ENCODE data around the gene F5.

Gene F5

GRCh38 chr1:169568497-169568896 is 17.8 kb downstream of the F5 start:
- DNase-seq (ENCODE audit: extremely low read depth, insufficient read length), result no peak
- H3K4me3 ChIP-seq (replicated peaks; ENCODE audit: low read depth, low read length), result no peak overlapping the region
- H3K27me3 ChIP-seq (replicated peaks; ENCODE audit: control insufficient read depth, insufficient read depth, low read length), result no peaks in the 10 kb centered on the region
- H3K36me3 ChIP-seq (ENCODE audit: control insufficient read depth, insufficient read depth, low read length), result no peaks in the 10 kb centered on the region
- TF ChIP-seq CTCF (IDR thresholded peaks at IDR 0.05; ENCODE audit: insufficient read depth, low read length, poor library complexity, severe bottlenecking), result no peak

GRCh38 chr1:169565335-169566271 is 20.7 kb downstream of the F5 start:
- Histone ChIP-seq H3K36me3 (ENCODE audit: control insufficient read depth, insufficient read depth, low read length) (no peaks in the 10 kb centered on the region), H3K27me3 (replicated peaks; ENCODE audit: control insufficient read depth, insufficient read depth, low read length) (no peaks in the 10 kb centered on the region), H3K4me3 (replicated peaks; ENCODE audit: low read depth, low read length) (no peak overlapping the region)
- no peak for DNase-seq (ENCODE audit: extremely low read depth, insufficient read length)
- no peak for TF ChIP-seq CTCF (IDR thresholded peaks at IDR 0.05; ENCODE audit: insufficient read depth, low read length, poor library complexity, severe bottlenecking)

- no peaks in the 10 kb centered on the region for H3K27me3 ChIP-seq (replicated peaks; ENCODE audit: control insufficient read depth, insufficient read depth, low read length)
- no peaks in the 10 kb centered on the region for H3K36me3 ChIP-seq (ENCODE audit: control insufficient read depth, insufficient read depth, low read length)
- no peak overlapping the region for H3K4me3 ChIP-seq (replicated peaks; ENCODE audit: low read depth, low read length)
- no peak for DNase-seq (ENCODE audit: extremely low read depth, insufficient read length)
- TF ChIP-seq CTCF (IDR thresholded peaks at IDR 0.05; ENCODE audit: insufficient read depth, low read length, poor library complexity, severe bottlenecking), result no peak
These were observed 22.6 kb downstream of the F5 start for GRCh38 chr1:169563650-169564049.

GRCh38 chr1:169563019-169563615 is 23.2 kb downstream of the F5 start:
- H3K36me3 ChIP-seq (ENCODE audit: control insufficient read depth, insufficient read depth, low read length), result no peaks in the 10 kb centered on the region
- no peak for TF ChIP-seq CTCF (IDR thresholded peaks at IDR 0.05; ENCODE audit: insufficient read depth, low read length, poor library complexity, severe bottlenecking)
- H3K4me3 ChIP-seq (replicated peaks; ENCODE audit: low read depth, low read length), result no peak overlapping the region
- no peak for DNase-seq (ENCODE audit: extremely low read depth, insufficient read length)
- no peaks in the 10 kb centered on the region for H3K27me3 ChIP-seq (replicated peaks; ENCODE audit: control insufficient read depth, insufficient read depth, low read length)

- no peak overlapping the region for H3K4me3 ChIP-seq (replicated peaks; ENCODE audit: low read depth, low read length)
- DNase-seq (ENCODE audit: extremely low read depth, insufficient read length), result no peak
- no peaks in the 10 kb centered on the region for H3K27me3 ChIP-seq (replicated peaks; ENCODE audit: control insufficient read depth, insufficient read depth, low read length)
- TF ChIP-seq CTCF (IDR thresholded peaks at IDR 0.05; ENCODE audit: insufficient read depth, low read length, poor library complexity, severe bottlenecking), result no peak
- no peaks in the 10 kb centered on the region for H3K36me3 ChIP-seq (ENCODE audit: control insufficient read depth, insufficient read depth, low read length)
These were observed 24.6 kb downstream of the F5 start for GRCh38 chr1:169561692-169562091.
